NCI-H524 (cell line): Measurements from ENCODE around the gene RAB6A.
"Not testable (repeated sequence)": the region's sequence is repeated elsewhere in the genome, so short reads cannot be mapped to it uniquely, and the experiment has no call there.

Source experiments
- DNase-seq, 2 experiments: peaks; one replicate each; lab custom pipeline; 2025; lab: John Stamatoyannopoulos, UW

Gene RAB6A

DNA sequence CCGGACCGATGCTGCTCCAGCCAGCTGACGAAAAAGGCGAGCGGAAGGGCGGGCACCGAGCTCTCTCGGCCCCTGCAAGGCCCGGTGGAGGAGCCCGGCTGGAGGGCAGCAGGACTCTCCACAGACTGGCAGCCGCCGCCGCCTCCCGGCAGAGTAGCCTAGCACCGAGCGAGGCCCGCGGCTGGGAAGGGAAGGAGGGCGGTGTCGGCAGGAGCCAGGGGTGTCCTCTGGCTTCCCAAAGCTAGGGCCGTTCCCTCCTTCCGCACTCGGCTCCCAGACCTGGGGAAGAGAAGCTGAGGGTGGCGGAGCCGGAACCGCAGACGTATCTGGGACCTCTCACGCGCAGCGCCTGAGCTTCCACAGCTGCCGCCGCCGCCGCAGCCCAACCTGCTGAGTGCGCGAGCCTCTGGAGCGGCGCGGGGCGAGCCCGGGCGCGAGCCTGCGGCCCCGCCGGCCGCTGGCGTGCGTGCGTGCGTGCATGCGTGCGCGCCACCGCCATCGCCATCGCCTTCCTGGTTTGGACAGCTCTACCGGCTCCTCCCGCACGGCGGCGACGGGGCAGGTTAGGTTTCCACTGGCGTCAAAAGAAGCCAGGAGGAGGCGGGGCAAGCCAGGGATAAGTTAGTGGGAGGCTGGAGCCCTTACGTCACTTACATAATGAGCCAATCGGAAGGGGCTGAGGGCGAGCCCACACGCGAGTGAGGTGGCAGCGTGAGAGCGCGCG lies at the start of gene RAB6A:
TSS of gene RAB6A (minus strand) at position 396 of the 724 bp plus-strand sequence. CDS start 439 bp downstream, outside the sequence.
- DNase-seq: peak; percentile 98 to 99

DNA sequence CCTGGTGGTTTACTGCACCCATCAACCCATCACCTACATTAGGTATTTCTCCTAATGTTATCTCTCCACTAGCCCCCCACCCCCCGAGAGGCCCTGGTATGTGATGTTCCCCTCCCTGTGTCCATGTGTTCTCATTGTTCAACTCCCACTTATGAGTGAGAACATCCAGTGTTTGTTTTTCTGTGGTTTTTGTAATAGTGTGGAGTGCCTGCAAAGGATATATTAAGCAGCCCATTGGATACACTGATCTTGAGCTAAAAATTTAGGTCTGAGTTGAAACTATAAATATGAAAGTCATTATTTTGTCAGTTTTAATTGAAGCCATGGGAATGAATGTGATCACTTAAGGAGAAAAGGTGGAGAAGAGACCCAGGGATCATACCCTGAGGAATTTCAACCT lies 49.8 kb upstream of the RAB6A start:
- no peak for DNase-seq

GRCh38 chr11:73808052-73808451 lies 47.2 kb upstream of the RAB6A start:
- DNase-seq: no peak

DNA sequence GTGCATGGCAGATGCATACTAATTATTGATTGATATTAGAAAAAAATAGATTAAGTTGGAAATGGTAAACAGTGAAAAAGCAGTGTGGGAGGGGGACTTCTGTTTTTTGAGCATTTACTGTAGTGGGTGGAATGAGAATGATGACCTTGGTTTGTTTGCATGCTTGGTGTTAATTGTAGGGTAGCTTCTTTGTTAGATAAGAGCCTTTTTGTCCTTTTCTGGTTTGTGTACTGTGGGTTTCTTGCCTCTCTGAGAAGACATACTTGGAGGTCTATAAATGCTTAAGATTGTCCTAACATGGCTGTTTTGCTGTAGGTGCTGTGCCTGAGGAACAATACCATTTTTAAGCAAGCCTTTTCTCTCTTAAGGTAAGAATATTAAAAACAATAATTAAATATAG lies 43.8 kb upstream of the RAB6A start:
- no peak for DNase-seq

- DNase-seq: no peak
These were observed 40.3 kb upstream of the RAB6A start for GRCh38 chr11:73801136-73801535.

GRCh38 chr11:73800276-73800806 lies 39.5 kb upstream of the RAB6A start:
- DNase-seq: no peak

GRCh38 chr11:73797457-73797856 lies 36.6 kb upstream of the RAB6A start:
- DNase-seq: no peak

- no peak for DNase-seq
These were observed 35.2 kb upstream of the RAB6A start for GRCh38 chr11:73795925-73796632.

DNA sequence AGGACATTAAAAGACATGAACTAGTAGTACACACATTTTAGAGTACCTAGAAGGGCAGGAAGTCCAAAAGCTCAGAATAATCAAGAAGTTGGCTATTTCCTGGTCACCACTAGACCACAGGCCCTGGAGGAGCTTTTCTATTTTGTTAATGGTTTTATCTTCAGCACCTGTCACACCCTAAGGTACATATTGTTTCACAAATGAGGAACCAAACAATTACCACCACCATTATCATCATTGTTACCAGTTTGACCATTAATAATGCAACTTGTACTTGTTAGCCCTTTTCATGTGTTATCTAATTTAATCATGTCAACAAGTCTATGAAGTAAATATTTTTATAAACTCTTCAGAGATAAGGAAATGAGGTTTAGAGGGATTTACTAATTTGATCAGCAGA lies 31.7 kb upstream of the RAB6A start:
- no peak for DNase-seq

DNA sequence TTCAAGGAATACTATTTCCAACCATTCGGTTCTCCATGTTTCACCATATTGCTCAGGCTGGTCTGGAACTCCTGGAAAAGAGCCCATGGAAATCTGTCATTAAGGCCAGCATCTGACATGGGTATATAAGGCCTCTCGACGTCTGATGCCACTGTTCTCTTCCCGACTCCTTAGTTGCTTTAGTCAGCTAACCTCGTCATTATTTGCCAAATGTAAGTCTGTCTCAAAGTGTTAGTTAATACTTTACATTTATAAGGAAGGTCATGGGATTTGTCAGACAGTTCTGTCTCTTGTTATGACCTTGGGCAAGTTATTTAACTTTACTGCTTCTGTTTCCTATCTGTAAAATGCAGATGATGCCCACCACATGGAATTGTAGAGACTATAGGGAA lies 28.4 kb upstream of the RAB6A start:
- no peak for DNase-seq

- peak; percentile 84 to 92 for DNase-seq
These were observed 27.0 kb upstream of the RAB6A start, which contains the start of gene MRPL48 for GRCh38 chr11:73787643-73788558. Gene MRPL48, plus strand, starts transcription at chr11:73787874. Its CDS starts 98 bp downstream, at chr11:73787972.

DNA sequence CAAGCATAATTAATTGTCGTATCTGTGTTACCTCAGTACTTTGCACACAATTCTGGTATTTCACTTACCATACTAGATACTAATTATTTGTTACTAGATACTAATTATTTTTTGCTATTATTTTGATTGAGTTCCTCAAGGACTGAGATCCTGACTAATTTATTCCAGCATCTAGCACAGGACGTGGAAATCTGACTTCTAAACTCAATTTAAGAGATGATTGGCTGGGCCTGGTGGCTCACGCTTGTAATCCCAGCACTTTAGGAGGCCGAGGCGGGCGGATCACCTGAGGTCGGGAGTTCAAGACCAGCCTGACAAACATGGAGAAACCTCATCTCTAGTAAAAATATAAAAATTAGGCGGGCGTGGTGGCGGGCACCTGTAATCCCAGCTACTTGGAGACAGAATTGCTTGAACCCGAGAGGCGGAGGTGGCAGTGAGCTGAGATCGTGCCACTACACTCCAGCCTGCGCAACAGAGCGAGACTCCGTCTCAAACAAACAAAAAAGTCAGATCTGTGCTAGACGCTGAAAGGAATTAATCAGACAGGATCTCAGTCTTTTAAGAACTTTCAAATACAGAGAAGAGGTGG lies 26.3 kb upstream of the RAB6A start:
- peak in 1 of 2 experiments; percentile 12 for DNase-seq

- not testable (repeated sequence) for DNase-seq
These were observed 24.6 kb upstream of the RAB6A start for GRCh38 chr11:73785467-73785866.

- DNase-seq: no peak
These were observed 23.9 kb upstream of the RAB6A start for GRCh38 chr11:73784734-73785133.

DNA sequence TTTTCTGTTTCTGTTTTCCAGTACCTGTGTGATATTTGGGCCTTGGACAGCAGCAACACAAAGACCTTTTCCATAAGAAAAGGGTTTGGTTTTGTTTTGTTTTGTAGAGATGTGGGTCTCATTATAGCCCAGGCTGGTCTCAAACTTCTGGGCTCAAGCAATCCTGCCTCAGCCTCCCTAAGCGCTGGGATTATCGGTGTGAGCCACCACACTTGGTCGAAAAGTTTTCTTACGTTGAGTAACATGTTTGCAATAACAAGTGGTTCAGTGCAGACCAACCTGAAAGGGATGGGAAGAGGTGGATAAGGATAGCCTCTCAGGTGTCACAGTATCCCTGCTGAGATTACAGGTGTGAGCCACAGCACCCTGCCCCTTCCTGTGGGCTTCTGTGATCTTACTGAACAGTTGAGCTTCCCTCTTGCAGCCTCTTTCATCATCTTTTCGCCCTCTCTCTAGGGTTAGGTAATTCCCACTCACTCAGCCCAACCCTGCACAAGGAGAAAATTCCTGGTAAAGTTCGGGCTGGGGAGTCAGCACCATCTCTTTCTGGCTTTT lies 23.3 kb upstream of the RAB6A start:
- no peak for DNase-seq

DNA sequence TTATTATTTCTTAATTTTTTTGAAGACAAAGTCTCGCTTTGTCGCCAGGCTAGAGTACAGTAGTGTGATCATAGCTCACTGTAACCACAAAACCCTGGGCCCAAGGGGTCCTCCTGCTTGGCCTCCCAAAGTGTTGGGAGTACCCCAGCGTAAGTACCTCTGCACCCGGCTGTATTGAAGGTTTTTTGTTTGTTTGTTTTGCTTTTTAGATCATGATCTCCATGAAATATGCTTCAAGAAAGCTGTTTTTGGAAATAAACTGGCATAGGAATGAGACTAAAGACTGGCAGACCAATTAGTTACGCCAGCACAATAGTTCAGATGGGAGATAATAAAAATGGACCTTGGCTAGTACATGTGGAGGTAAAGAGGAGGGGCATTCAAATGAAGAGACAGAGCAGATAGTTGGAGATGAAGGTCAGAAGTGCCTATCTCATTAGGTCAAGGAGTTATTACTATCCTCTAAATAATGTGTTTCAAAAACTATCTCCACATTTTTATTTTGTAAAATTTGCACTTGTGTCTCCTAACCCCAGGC lies 22.7 kb upstream of the RAB6A start:
- no peak for DNase-seq

- no peak for DNase-seq
These were observed 20.4 kb upstream of the RAB6A start for GRCh38 chr11:73781303-73781702.

DNA sequence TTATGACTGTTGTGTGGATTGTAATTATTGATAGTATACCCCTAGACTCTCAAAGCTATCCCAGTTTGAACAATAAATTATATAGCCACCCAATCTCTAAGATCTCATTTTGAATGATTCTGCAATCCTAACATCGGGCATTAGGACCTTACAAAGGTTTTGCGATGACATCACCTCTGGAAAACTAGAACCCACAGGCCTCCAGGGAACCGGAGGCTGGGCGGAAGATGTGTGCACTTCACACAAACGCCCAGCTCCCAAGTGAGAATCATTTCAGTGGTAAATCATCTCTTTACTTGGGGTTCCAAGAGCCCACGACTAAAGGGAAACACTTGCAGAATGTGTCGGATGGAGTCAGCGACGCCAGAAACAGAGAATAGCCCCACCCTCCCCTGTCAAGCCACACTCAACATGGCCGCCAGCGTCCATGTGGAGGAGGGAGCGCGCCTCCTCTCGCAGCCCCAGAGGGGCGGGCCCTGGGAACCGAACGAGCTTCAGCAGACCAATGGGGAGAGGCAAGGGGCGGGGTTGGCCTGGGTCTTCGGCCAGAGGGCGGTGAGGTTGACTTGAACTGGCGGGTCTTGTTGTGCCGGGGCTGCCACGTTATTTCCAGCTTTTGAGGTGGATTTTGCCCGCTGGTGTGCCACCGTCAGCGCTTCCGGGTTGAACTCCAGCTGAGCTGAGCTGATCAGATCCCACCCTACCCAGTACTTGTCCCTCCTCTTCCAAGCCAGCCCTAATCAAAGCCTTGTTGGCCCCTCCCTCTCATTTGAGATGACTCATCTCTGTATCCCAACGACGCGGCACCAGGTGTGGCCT lies 18.4 kb upstream of the RAB6A start:
- peak; percentile 99 to 100 for DNase-seq

- DNase-seq: not testable (repeated sequence)
These were observed 9.9 kb upstream of the RAB6A start for GRCh38 chr11:73770811-73771210.

DNA sequence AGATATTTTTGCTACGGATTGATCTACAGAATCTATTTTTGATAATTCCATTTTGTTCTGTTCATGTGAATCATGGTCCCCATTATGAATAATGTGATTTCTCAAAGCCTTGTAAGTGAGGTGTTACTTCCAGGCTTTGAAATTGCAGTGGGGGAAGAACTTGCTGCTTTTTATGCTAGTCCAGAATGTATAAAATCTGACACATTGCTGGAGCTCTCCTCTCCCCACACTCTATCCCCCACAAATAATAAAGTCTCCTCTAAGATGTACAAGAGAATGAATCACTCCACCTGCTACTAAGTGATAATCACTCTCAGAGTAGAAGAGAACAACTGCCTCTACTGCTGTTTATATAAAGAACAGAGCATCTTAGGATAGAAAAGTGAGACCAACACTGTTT lies 5.9 kb upstream of the RAB6A start:
- no peak for DNase-seq
